Measurements from ENCODE around the gene SMIM14. TPM values are rescaled to one million over a fixed set of nuclear protein-coding genes. Genes with fewer than 3 reads are reported as not detected.
"Not testable (repeated sequence)": the region's sequence is repeated elsewhere in the genome, so short reads cannot be mapped to it uniquely, and the experiment has no call there.

Gene SMIM14
- total RNA-seq, 1 donor from 2014 or later: 91.0 TPM

GRCh38 chr4:39504538-39504937 lies 134.1 kb downstream of the SMIM14 start:
- Histone ChIP-seq H3F3A (ENCODE audit: low read depth) (peaks cover 16% of the 10 kb centered on the region), H3K79me2 (ENCODE audit: low read depth) (no peaks in the 10 kb centered on the region), H3K9me3 (ENCODE audit: low read depth) (no peaks in the 10 kb centered on the region), H2AFZ (replicated peaks) (no peak overlapping the region), H3K4me3 (no peak overlapping the region), H3K27me3 (no peaks in the 10 kb centered on the region), H4K20me1 (ENCODE audit: low read depth) (no peaks in the 10 kb centered on the region), H3K9ac (no peak overlapping the region), H3K4me1 (no peaks in the 10 kb centered on the region), H3K27ac (no peak overlapping the region), H3K36me3 (peaks cover 48% of the 10 kb centered on the region), H3K4me2 (no peak overlapping the region)
- H3K27ac Mint-ChIP-seq: no peak overlapping the region
- no peak for TF ChIP-seq EZH2 (IDR thresholded peaks at IDR 0.05)
- no peak for TF ChIP-seq EZH2phosphoT487 (IDR thresholded peaks at IDR 0.05)
- TF ChIP-seq, protein P1, sequence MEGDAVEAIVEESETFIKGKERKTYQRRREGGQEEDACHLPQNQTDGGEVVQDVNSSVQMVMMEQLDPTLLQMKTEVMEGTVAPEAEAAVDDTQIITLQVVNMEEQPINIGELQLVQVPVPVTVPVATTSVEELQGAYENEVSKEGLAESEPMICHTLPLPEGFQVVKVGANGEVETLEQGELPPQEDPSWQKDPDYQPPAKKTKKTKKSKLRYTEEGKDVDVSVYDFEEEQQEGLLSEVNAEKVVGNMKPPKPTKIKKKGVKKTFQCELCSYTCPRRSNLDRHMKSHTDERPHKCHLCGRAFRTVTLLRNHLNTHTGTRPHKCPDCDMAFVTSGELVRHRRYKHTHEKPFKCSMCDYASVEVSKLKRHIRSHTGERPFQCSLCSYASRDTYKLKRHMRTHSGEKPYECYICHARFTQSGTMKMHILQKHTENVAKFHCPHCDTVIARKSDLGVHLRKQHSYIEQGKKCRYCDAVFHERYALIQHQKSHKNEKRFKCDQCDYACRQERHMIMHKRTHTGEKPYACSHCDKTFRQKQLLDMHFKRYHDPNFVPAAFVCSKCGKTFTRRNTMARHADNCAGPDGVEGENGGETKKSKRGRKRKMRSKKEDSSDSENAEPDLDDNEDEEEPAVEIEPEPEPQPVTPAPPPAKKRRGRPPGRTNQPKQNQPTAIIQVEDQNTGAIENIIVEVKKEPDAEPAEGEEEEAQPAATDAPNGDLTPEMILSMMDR (IDR thresholded peaks at IDR 0.05): no peak
- no peak overlapping the region for H3K4me3 Mint-ChIP-seq
- H3K9me3 Mint-ChIP-seq: no peaks in the 10 kb centered on the region
- H3K36me3 Mint-ChIP-seq: peaks cover 29% of the 10 kb centered on the region
- H3K27me3 Mint-ChIP-seq (ENCODE audit: insufficient read depth, low read depth): peaks cover 2% of the 10 kb centered on the region
- H3K4me1 Mint-ChIP-seq: no peaks in the 10 kb centered on the region
- DNase-seq (ENCODE audit: low spot score): no peak

DNA sequence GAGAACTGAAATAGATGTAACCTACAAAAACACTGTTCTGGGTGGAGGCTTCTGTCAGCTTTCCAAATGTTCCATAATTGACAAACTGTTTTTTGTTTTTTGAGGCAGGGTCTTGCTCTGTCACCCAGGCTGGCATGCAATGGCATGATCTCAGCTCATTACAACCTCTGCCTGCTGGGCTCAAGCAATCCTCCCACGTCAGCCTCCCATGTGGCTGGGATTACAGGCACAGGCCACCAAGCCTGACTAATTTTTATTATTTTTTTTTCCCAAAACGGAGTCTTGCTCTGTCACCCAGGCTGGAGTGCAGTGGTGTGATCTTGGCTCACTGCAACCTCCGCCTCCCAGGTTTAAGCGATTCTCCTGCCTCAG lies 136.0 kb downstream of the SMIM14 start:
- Histone ChIP-seq H3K36me3 (peaks cover 41% of the 10 kb centered on the region), H3F3A (ENCODE audit: low read depth) (peaks cover 35% of the 10 kb centered on the region)
- H3K9me3 ChIP-seq (ENCODE audit: low read depth); H2AFZ ChIP-seq (replicated peaks); H3K27ac Mint-ChIP-seq; H3K9me3 Mint-ChIP-seq; H3K27me3 Mint-ChIP-seq (ENCODE audit: insufficient read depth, low read depth); H3K4me2 ChIP-seq; H3K27me3 ChIP-seq; H3K79me2 ChIP-seq (ENCODE audit: low read depth); H3K4me1 ChIP-seq; H3K9ac ChIP-seq; H3K4me3 Mint-ChIP-seq; H3K27ac ChIP-seq; H3K4me3 ChIP-seq; DNase-seq (ENCODE audit: low spot score); H4K20me1 ChIP-seq (ENCODE audit: low read depth); H3K4me1 Mint-ChIP-seq: not testable (repeated sequence)
- H3K36me3 Mint-ChIP-seq: peaks cover 28% of the 10 kb centered on the region

GRCh38 chr4:39502019-39502663 lies 136.5 kb downstream of the SMIM14 start:
- no peaks in the 10 kb centered on the region for H3K4me1 ChIP-seq
- no peaks in the 10 kb centered on the region for H3K9me3 ChIP-seq (ENCODE audit: low read depth)
- no peak for DNase-seq (ENCODE audit: low spot score)
- Mint-ChIP-seq H3K4me3 (no peak overlapping the region), H3K27ac (no peak overlapping the region), H3K27me3 (ENCODE audit: insufficient read depth, low read depth) (peaks cover 2% of the 10 kb centered on the region), H3K9me3 (no peaks in the 10 kb centered on the region), H3K36me3 (peaks cover 28% of the 10 kb centered on the region), H3K4me1 (no peaks in the 10 kb centered on the region)
- H3K4me2 ChIP-seq: no peak overlapping the region
- H3K27ac ChIP-seq: no peak overlapping the region
- TF ChIP-seq EZH2phosphoT487 (IDR thresholded peaks at IDR 0.05) (no peak), EZH2 (IDR thresholded peaks at IDR 0.05) (no peak)
- TF ChIP-seq, protein P1 (IDR thresholded peaks at IDR 0.05): no peak
- no peak overlapping the region for H3K4me3 ChIP-seq
- H3K9ac ChIP-seq: no peak overlapping the region
- H3F3A ChIP-seq (ENCODE audit: low read depth): peaks cover 39% of the 10 kb centered on the region
- H3K79me2 ChIP-seq (ENCODE audit: low read depth): no peaks in the 10 kb centered on the region
- peaks cover 36% of the 10 kb centered on the region for H3K36me3 ChIP-seq
- H3K27me3 ChIP-seq: no peaks in the 10 kb centered on the region
- H2AFZ ChIP-seq (replicated peaks): no peak overlapping the region
- H4K20me1 ChIP-seq (ENCODE audit: low read depth): no peaks in the 10 kb centered on the region

GRCh38 chr4:39498727-39499020 lies 140.0 kb downstream of the SMIM14 start:
- Histone ChIP-seq H2AFZ (replicated peaks) (no peak overlapping the region), H3K9me3 (ENCODE audit: low read depth) (no peaks in the 10 kb centered on the region), H3K4me1 (no peaks in the 10 kb centered on the region), H3K4me2 (no peak overlapping the region), H3F3A (ENCODE audit: low read depth) (peaks cover 30% of the 10 kb centered on the region), H3K79me2 (ENCODE audit: low read depth) (no peaks in the 10 kb centered on the region), H3K27me3 (no peaks in the 10 kb centered on the region), H3K9ac (no peak overlapping the region), H3K36me3 (peaks cover 17% of the 10 kb centered on the region), H4K20me1 (ENCODE audit: low read depth) (no peaks in the 10 kb centered on the region), H3K4me3 (no peak overlapping the region), H3K27ac (no peak overlapping the region)
- no peak for DNase-seq (ENCODE audit: low spot score)
- TF ChIP-seq EZH2 (IDR thresholded peaks at IDR 0.05) (no peak), EZH2phosphoT487 (IDR thresholded peaks at IDR 0.05) (no peak)
- TF ChIP-seq, protein P1 (IDR thresholded peaks at IDR 0.05): no peak
- Mint-ChIP-seq H3K9me3 (no peaks in the 10 kb centered on the region), H3K4me1 (no peaks in the 10 kb centered on the region), H3K27me3 (ENCODE audit: insufficient read depth, low read depth) (peaks cover 4% of the 10 kb centered on the region), H3K27ac (no peak overlapping the region), H3K4me3 (no peak overlapping the region), H3K36me3 (peaks cover 18% of the 10 kb centered on the region)

All from neural progenitor cell (in vitro differentiated cells).